GM12878 (cell line): ENCODE data around the gene KIAA1671. TPM values are rescaled to one million over a fixed set of nuclear protein-coding genes. Genes with fewer than 3 reads are reported as not detected.

Experiments used
- ATAC-seq: fragments of 200-7000 bp; cut with Tn5 transposase; 3 replicates; pipeline ENCODE4 v1.9.1; 2020; ENCODE audit warnings: mild to moderate bottlenecking, moderate library complexity
- BruUV-seq: library from RNA; stranded (reverse); fragments of 400-500 nt; replicated peaks from 2 replicates; lab custom pipeline; 2021; lab: Mats Ljungman, UMichigan
- CTCF ChIA-PET: fragments of 300-600 bp; sonication (Branson Sonifier 250); formaldehyde crosslinking; extraction: SDS; loops from one replicate; lab custom pipeline; 2021; ENCODE audit warnings: inconsistent platforms; lab: Yijun Ruan, JAX
- POLR2A ChIA-PET: fragments of 350-600 bp; formaldehyde crosslinking; extraction: SDS; loops from one replicate; lab custom pipeline; 2021; ENCODE audit warnings: inconsistent platforms; lab: Charles Lee
- RAD21 ChIA-PET: fragments of 300-600 bp; sonication (Branson Sonifier 250); formaldehyde crosslinking; loops from one replicate; lab custom pipeline; 2023; ENCODE audit warnings: antibody characterized with exemption; ENCODE audit not compliant: unreplicated experiment; lab: Charles Lee
- SMC1A ChIA-PET: fragments of 300-600 bp; sonication (Branson Sonifier 250); formaldehyde crosslinking; loops from one replicate; lab custom pipeline; 2023; ENCODE audit not compliant: unreplicated experiment, uncharacterized antibody; lab: Charles Lee
- DNase-seq: peaks from one replicate; pipeline ENCODE4 v3.0.0-alpha.2; 2011; ENCODE audit warnings: low read depth, low spot score
- FAIRE-seq: peaks from 3 replicates; lab custom pipeline; 2011; peaks lifted over from hg19 to GRCh38; lab: Jason Lieb, UNC
- H2AFZ ChIP-seq: 2 replicates; pipeline ENCODE4 v1.6.0; 2011; ENCODE audit warnings: low read depth, low read length, control low read depth; ENCODE audit not compliant: control insufficient read depth
- H3K27ac ChIP-seq: 2 replicates; pipeline ENCODE4 v1.5.1; 2011; ENCODE audit warnings: control low read depth; ENCODE audit not compliant: control insufficient read depth, insufficient read depth
- H3K27me3 ChIP-seq, 2 experiments: replicated peaks in 1 of 2; 2 replicates each; pipeline versions ENCODE4 v1.6.0 to v1.6.1; 2011; ENCODE audit warnings: low read length in 1 of 2; ENCODE audit not compliant: control insufficient read depth in 2 of 2, insufficient read depth in 2 of 2
- H3K36me3 ChIP-seq, 2 experiments: 2 replicates each; pipeline ENCODE4 v1.5.1; 2011; ENCODE audit warnings: low read length in 1 of 2; ENCODE audit not compliant: control insufficient read depth in 2 of 2, insufficient read depth in 2 of 2
- H3K4me1 ChIP-seq: 2 replicates; pipeline ENCODE4 v1.6.1; 2011; ENCODE audit warnings: mild to moderate bottlenecking, low read length, moderate library complexity, mixed read lengths; ENCODE audit not compliant: control insufficient read depth, insufficient read depth
- H3K4me2 ChIP-seq: 2 replicates; pipeline ENCODE4 v1.6.0; 2011; ENCODE audit warnings: control low read depth; ENCODE audit not compliant: control insufficient read depth, insufficient read depth
- H3K4me3 ChIP-seq: fragments of 200-600 bp; sonication (generic); 2 replicates; pipeline ENCODE4 v1.5.1; 2016
- H3K79me2 ChIP-seq: 2 replicates; pipeline ENCODE4 v1.6.0; 2011; ENCODE audit warnings: low read length; ENCODE audit not compliant: control insufficient read depth, insufficient read depth
- H3K9ac ChIP-seq: 2 replicates; pipeline ENCODE4 v1.8.0; 2011; ENCODE audit warnings: low read length, control low read depth, mixed read lengths; ENCODE audit not compliant: control insufficient read depth, insufficient read depth
- H3K9me3 ChIP-seq: replicated peaks from 3 replicates; pipeline ENCODE4 v1.5.1; 2011; ENCODE audit warnings: mild to moderate bottlenecking, low read length; ENCODE audit not compliant: control insufficient read depth, insufficient read depth
- H4K20me1 ChIP-seq: 2 replicates; pipeline ENCODE4 v1.6.0; 2011; ENCODE audit not compliant: control insufficient read depth, insufficient read depth
- BMI1 ChIP-seq: fragments of 450-650 bp; IDR thresholded peaks from 2 replicates; pipeline ENCODE4 v1.6.1; 2016; ENCODE audit warnings: mild to moderate bottlenecking, moderate library complexity, borderline replicate concordance
- GABPA ChIP-seq: IDR thresholded peaks from 2 replicates; pipeline ENCODE4 v1.6.1; 2014; ENCODE audit warnings: antibody characterized with exemption, low read depth, mild to moderate bottlenecking, inconsistent platforms
- KDM1A ChIP-seq: fragments of 200-600 bp; sonication (generic); IDR thresholded peaks from 2 replicates; pipeline ENCODE4 v1.6.1; 2016; ENCODE audit warnings: borderline replicate concordance
- MXI1 ChIP-seq: fragments of 150-350 bp; IDR thresholded peaks from 2 replicates; pipeline ENCODE4 v1.6.1; 2011; ENCODE audit warnings: low read depth, mild to moderate bottlenecking, inconsistent platforms, low read length, improper control_type of control experiment
- NR2C2 ChIP-seq: IDR thresholded peaks from 2 replicates; pipeline ENCODE4 v1.6.1; 2011; ENCODE audit warnings: borderline replicate concordance, low read depth; ENCODE audit not compliant: control insufficient read depth, insufficient read length
- SIX5 ChIP-seq: IDR thresholded peaks from 2 replicates; pipeline ENCODE4 v1.6.1; 2011; ENCODE audit warnings: mild to moderate bottlenecking, low read depth, low read length, moderate library complexity; ENCODE audit not compliant: severe bottlenecking
- STAT3 ChIP-seq: IDR thresholded peaks from 2 replicates; pipeline ENCODE4 v1.6.1; 2011; ENCODE audit warnings: low read depth, low read length, improper control_type of control experiment
- WGBS: methylation state at CpG from one replicate; pipeline ENCODE4 v1.1.6; 2016; ENCODE audit warnings: low lambda C conversion rate; ENCODE audit not compliant: insufficient replicate concordance, insufficient coverage; ENCODE audit errors: missing lambda C conversion rate; 5-methylcytosine and 5-hydroxymethylcytosine counted together
- in situ Hi-C: fragments of 300-500 bp; cut with MboI; formaldehyde crosslinking; loops from 9 replicates; pipeline ENCODE4 v1.14.3; 2018; ENCODE audit warnings: mixed read lengths
- intact Hi-C: fragments of 100-400 bp; cut with micrococcal nuclease; formaldehyde crosslinking; loops from one replicate; pipeline ENCODE4 v1.14.2; 2022; ENCODE audit not compliant: unreplicated experiment
- polyA plus RNA-seq, 11 experiments: library from polyadenylated mRNA; depleted of rRNA in 4 of 11; unstranded in 6 of 11; stranded (reverse) in 5 of 11; fragments of >200 nt; fragmentation: Nextera tagmentation in 4 of 11; fragmentation: Illumina TruSeq in 1 of 11; extraction: Ambion mirVana in 4 of 11; extraction: Trizol in 1 of 11; gene quantifications; 1 replicate in 1 of 11; 2 replicates in 10 of 11; pipeline versions ENCODE4 v1.2.1 to v1.2.3, GENCODE V29; 2011 to 2016; ENCODE audit warnings: inconsistent platforms in 2 of 11, missing spikeins in 2 of 11, low read depth in 1 of 11
- total RNA-seq, 4 experiments: library from RNA; depleted of rRNA in 3 of 4; stranded (reverse); fragments of >200 nt in 3 of 4; fragmentation: Illumina TruSeq in 1 of 4; extraction: Trizol in 1 of 4; gene quantifications; 2 replicates each; pipeline versions ENCODE4 v1.2.1 to v1.2.3, GENCODE V29; 2013 to 2021
- TF ChIP-seq, protein P1 (sequence below): fragments of 150-350 bp; IDR thresholded peaks from 2 replicates; pipeline ENCODE4 v1.6.1; 2016; ENCODE audit warnings: low read depth, low read length
- TF ChIP-seq, protein P2 (sequence below): fragments of 450-650 bp; IDR thresholded peaks from 2 replicates; pipeline ENCODE4 v1.6.1; 2016; ENCODE audit warnings: mild to moderate bottlenecking

The KIAA1671 gene
- total and polyA plus RNA-seq, 10 of the 15 experiments (the other 5 are each of a cell fraction or from before 2014, with no cell fraction given), result 0.05 to 2.7 (median 0.33) TPM

DNA sequence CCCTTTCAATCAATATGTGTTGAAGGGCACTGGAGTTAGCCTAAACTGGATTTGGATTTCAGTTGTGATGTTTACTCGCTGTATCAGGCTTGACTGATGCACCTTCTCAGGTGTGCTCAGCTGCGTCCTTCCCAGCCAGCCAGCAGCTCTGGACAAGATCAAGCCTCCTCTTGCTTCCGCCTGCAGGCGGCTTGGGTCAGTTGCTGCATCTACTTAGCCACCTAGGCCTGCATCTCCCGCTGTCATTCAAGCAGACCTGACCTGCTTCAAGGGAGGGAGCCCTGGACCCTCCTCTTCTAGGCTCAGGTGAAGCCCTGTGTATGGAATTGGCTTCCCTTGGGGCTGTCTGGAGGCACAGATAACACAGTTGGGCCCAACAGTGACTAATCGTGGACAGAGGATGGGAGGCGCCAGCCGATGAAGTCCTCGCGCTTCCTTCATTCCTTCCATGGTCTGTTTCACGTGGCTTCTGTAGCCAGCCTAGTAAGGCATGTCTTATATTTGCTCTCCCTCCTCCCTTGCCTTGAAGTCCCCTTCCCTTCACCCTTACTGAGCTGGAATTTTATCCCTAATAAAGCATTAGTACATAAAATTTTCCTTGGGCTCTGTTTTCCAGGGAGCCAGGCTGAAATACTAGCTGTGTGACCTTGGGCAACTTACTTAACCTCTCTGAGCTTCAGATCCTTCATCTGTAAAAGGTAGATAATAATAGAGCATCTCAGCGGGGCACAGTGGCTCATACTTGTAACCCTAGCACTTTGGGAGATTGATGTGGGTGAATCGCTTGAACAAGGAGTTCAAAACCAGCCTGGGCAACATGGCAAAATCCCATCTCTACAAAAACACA lies 3.9 kb upstream of the KIAA1671 start:
- no peak overlapping the region for H2AFZ ChIP-seq
- H3K36me3 ChIP-seq, result no peaks in the 10 kb centered on the region
- DNase-seq (no peak), ATAC-seq (no peak), FAIRE-seq (no peak)
- H3K9ac ChIP-seq, result no peak overlapping the region
- BruUV-seq, result no TSS peak
- H3K9me3 ChIP-seq, result no peaks in the 10 kb centered on the region
- H3K79me2 ChIP-seq, result no peaks in the 10 kb centered on the region
- WGBS, result 48% methylated on average over 13 of the region's 13 CpGs
- intact Hi-C loops, result no loop called here
- no peak overlapping the region for H3K4me3 ChIP-seq
- peaks cover 0 to 4% of the 10 kb centered on the region in 2 experiments; a peak in 2 of 4 replicates for H3K27me3 ChIP-seq
- ChIA-PET RAD21 (no interaction called here), CTCF (no interaction called here), SMC1A (interaction anchor here (1.0 kb wide), 1 partner anchor 9 kb away, joined by 4 read pairs; no protein-coding TSS in a partner anchor), POLR2A (interaction anchor here (0.6 kb wide), 1 partner anchor 12 kb away, joined by 3 read pairs; no protein-coding TSS in a partner anchor)
- H3K4me2 ChIP-seq, result no peak overlapping the region
- in situ Hi-C loops, result loop anchor here (5.0 kb wide), 1 partner anchor 109 kb away; no protein-coding TSS in a partner anchor
- H3K4me1 ChIP-seq, result no peaks in the 10 kb centered on the region
- H3K27ac ChIP-seq, result no peak overlapping the region
- TF ChIP-seq STAT3 (no peak), NR2C2 (no peak)
- H4K20me1 ChIP-seq, result no peaks in the 10 kb centered on the region

DNA sequence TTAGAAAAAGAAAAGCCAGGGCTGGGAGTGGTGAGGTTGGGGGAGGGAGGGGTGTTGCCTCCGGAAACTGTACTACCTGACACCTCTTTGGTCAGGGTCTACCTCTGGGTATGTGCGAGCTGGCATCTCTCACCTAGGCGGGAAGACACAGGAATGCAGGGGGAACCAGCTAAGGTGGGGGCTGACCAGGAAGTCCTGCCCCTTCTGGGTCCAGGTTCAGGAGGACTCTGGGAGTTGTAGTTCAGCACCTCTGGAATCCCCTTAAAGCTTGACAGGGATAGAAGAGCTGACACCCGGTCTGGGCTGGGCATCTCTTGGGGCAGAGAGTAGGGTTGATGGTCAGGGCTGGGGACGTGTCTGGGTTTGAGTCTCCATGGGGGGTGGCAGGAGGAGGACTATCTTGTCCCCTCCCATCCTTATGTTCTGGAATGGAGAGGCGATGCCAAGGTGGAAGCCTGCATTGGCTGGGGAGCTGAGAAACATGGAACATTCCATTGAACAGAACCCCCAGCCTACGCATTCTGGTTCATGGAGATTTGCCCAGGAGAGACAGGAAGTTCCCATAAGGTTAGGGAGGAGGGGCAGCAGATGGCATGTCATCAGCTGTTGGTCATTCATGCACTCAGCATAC lies 2.1 kb upstream of the KIAA1671 start:
- H4K20me1 ChIP-seq, result no peaks in the 10 kb centered on the region; the same call in 1 of the 2 replicates
- SMC1A ChIA-PET, result no interaction called here
- no TSS peak for BruUV-seq
- 15% methylated on average over 7 of the region's 7 CpGs for WGBS
- no peak overlapping the region for H3K9ac ChIP-seq
- H3K4me2 ChIP-seq, result no peak overlapping the region
- FAIRE-seq, result no peak
- ATAC-seq, result 0 out of 3 replicates have a peak, but pooled peaks have one; percentile 14
- no peaks in the 10 kb centered on the region for H3K36me3 ChIP-seq
- no peaks in the 10 kb centered on the region for H3K9me3 ChIP-seq
- no peak overlapping the region for H3K4me3 ChIP-seq
- intact Hi-C loops, result no loop called here
- RAD21 ChIA-PET, result no interaction called here
- in situ Hi-C loops, result no loop called here
- H3K79me2 ChIP-seq, result no peaks in the 10 kb centered on the region
- H3K27ac ChIP-seq, result no peak overlapping the region
- H2AFZ ChIP-seq, result no peak overlapping the region
- no peaks in the 10 kb centered on the region for H3K4me1 ChIP-seq
- DNase-seq, result no peak
- CTCF ChIA-PET, result interaction anchor here (0.7 to 1.2 kb wide), 3 partner anchors 12 to 98 kb away, joined by 3 to 6 read pairs (median 3); no protein-coding TSS in a partner anchor
- peaks cover 0 to 4% of the 10 kb centered on the region in 2 experiments for H3K27me3 ChIP-seq
- POLR2A ChIA-PET, result no interaction called here
- TF ChIP-seq, protein P1, sequence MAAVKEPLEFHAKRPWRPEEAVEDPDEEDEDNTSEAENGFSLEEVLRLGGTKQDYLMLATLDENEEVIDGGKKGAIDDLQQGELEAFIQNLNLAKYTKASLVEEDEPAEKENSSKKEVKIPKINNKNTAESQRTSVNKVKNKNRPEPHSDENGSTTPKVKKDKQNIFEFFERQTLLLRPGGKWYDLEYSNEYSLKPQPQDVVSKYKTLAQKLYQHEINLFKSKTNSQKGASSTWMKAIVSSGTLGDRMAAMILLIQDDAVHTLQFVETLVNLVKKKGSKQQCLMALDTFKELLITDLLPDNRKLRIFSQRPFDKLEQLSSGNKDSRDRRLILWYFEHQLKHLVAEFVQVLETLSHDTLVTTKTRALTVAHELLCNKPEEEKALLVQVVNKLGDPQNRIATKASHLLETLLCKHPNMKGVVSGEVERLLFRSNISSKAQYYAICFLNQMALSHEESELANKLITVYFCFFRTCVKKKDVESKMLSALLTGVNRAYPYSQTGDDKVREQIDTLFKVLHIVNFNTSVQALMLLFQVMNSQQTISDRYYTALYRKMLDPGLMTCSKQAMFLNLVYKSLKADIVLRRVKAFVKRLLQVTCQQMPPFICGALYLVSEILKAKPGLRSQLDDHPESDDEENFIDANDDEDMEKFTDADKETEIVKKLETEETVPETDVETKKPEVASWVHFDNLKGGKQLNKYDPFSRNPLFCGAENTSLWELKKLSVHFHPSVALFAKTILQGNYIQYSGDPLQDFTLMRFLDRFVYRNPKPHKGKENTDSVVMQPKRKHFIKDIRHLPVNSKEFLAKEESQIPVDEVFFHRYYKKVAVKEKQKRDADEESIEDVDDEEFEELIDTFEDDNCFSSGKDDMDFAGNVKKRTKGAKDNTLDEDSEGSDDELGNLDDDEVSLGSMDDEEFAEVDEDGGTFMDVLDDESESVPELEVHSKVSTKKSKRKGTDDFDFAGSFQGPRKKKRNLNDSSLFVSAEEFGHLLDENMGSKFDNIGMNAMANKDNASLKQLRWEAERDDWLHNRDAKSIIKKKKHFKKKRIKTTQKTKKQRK, result no peak
- TF ChIP-seq BMI1 (no peak), MXI1 (no peak), KDM1A (no peak), SIX5 (peak; percentile 38), GABPA (peak; percentile 47)
- TF ChIP-seq, protein P2, sequence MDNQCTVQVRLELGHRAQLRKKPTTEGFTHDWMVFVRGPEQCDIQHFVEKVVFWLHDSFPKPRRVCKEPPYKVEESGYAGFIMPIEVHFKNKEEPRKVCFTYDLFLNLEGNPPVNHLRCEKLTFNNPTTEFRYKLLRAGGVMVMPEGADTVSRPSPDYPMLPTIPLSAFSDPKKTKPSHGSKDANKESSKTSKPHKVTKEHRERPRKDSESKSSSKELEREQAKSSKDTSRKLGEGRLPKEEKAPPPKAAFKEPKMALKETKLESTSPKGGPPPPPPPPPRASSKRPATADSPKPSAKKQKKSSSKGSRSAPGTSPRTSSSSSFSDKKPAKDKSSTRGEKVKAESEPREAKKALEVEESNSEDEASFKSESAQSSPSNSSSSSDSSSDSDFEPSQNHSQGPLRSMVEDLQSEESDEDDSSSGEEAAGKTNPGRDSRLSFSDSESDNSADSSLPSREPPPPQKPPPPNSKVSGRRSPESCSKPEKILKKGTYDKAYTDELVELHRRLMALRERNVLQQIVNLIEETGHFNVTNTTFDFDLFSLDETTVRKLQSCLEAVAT, result no peak
